ENCODE data around the gene SOX2. TPM values are rescaled to one million over a fixed set of nuclear protein-coding genes. Genes with fewer than 3 reads are reported as not detected.

SOX2 gene
- polyA plus RNA-seq, 2 donors, result 23.6 to 31.6 TPM

GRCh38 chr3:181713280-181713647 is 1.5 kb downstream of the SOX2 start:
- peaks cover 0 to 5% of the 10 kb centered on the region in 2 donors for H3K9me3 ChIP-seq (ENCODE audit: control insufficient read depth in 2 of 2, insufficient read depth in 1 of 2, low read depth in 1 of 2, low read length in 1 of 2)
- H3K4me3 ChIP-seq (ENCODE audit: low read depth in 1 of 2, low read length in 2 of 2), result peak overlapping the region; percentile 81 to 92
- H3K27ac ChIP-seq (ENCODE audit: low read depth in 2 of 2, low read length in 1 of 2), result peak overlapping the region; percentile 87 to 97
- H3K27me3 ChIP-seq (ENCODE audit: control insufficient read depth in 1 of 2, insufficient read depth in 2 of 2, low read length in 2 of 2), result peaks cover 0 to 4% of the 10 kb centered on the region in 2 donors
- no peaks in the 10 kb centered on the region for H3K36me3 ChIP-seq (ENCODE audit: control insufficient read depth in 2 of 2, insufficient read depth in 2 of 2, low read length in 1 of 2)
- H3K4me1 ChIP-seq (ENCODE audit: control insufficient read depth in 2 of 2, insufficient read depth in 2 of 2, low read length in 1 of 2), result no peaks in the 10 kb centered on the region
- 6% methylated on average over 11 of the region's 11 CpGs for WGBS, 2 donors

- WGBS, 2 donors, result 9 to 10% methylated on average over 13 of the region's 13 CpGs
- Histone ChIP-seq H3K27me3 (ENCODE audit: control insufficient read depth in 1 of 2, insufficient read depth in 2 of 2, low read length in 2 of 2) (peaks cover 0 to 4% of the 10 kb centered on the region in 2 donors), H3K27ac (ENCODE audit: low read depth in 2 of 2, low read length in 1 of 2) (peak overlapping the region in 1 of 2 donors; percentile 97), H3K4me3 (ENCODE audit: low read depth in 1 of 2, low read length in 2 of 2) (peak overlapping the region in 1 of 2 donors; percentile 92), H3K4me1 (ENCODE audit: control insufficient read depth in 2 of 2, insufficient read depth in 2 of 2, low read length in 1 of 2) (no peaks in the 10 kb centered on the region), H3K36me3 (ENCODE audit: control insufficient read depth in 2 of 2, insufficient read depth in 2 of 2, low read length in 1 of 2) (no peaks in the 10 kb centered on the region), H3K9me3 (ENCODE audit: control insufficient read depth in 2 of 2, insufficient read depth in 1 of 2, low read depth in 1 of 2, low read length in 1 of 2) (peaks cover 0 to 5% of the 10 kb centered on the region in 2 donors)
Measured at GRCh38 chr3:181713676-181714612, 2.2 kb downstream of the SOX2 start.

- H3K27ac ChIP-seq (ENCODE audit: low read depth in 2 of 2, low read length in 1 of 2), result peak overlapping the region; percentile 66 to 76
Measured at GRCh38 chr3:181715571-181716340, 4.0 kb downstream of the SOX2 start.

GRCh38 chr3:181716966-181717365 is 5.2 kb downstream of the SOX2 start:
- peak overlapping the region in 1 of 2 donors; percentile 81 for H3K27ac ChIP-seq (ENCODE audit: low read depth in 2 of 2, low read length in 1 of 2)
- peaks cover 0 to 8% of the 10 kb centered on the region in 2 donors for H3K9me3 ChIP-seq (ENCODE audit: control insufficient read depth in 2 of 2, insufficient read depth in 1 of 2, low read depth in 1 of 2, low read length in 1 of 2)
- H3K4me1 ChIP-seq (ENCODE audit: control insufficient read depth in 2 of 2, insufficient read depth in 2 of 2, low read length in 1 of 2), result no peaks in the 10 kb centered on the region
- peak overlapping the region in 1 of 2 donors; percentile 92 for H3K4me3 ChIP-seq (ENCODE audit: low read depth in 1 of 2, low read length in 2 of 2)
- WGBS, 2 donors, result 10 to 11% methylated on average over 5 of the region's 5 CpGs
- H3K27me3 ChIP-seq (ENCODE audit: control insufficient read depth in 1 of 2, insufficient read depth in 2 of 2, low read length in 2 of 2), result peaks cover 0 to 4% of the 10 kb centered on the region in 2 donors
- no peaks in the 10 kb centered on the region for H3K36me3 ChIP-seq (ENCODE audit: control insufficient read depth in 2 of 2, insufficient read depth in 2 of 2, low read length in 1 of 2)

More at GRCh38 chr3:181715571-181716340, 4.0 kb downstream of the SOX2 start:
- WGBS, 2 donors, result 7 to 10% methylated on average over 15 of the region's 15 CpGs
- Histone ChIP-seq H3K27me3 (ENCODE audit: control insufficient read depth in 1 of 2, insufficient read depth in 2 of 2, low read length in 2 of 2) (peaks cover 0 to 4% of the 10 kb centered on the region in 2 donors), H3K36me3 (ENCODE audit: control insufficient read depth in 2 of 2, insufficient read depth in 2 of 2, low read length in 1 of 2) (no peaks in the 10 kb centered on the region), H3K9me3 (ENCODE audit: control insufficient read depth in 2 of 2, insufficient read depth in 1 of 2, low read depth in 1 of 2, low read length in 1 of 2) (peaks cover 0 to 8% of the 10 kb centered on the region in 2 donors), H3K4me3 (ENCODE audit: low read depth in 1 of 2, low read length in 2 of 2) (peak overlapping the region; percentile 41 to 92), H3K4me1 (ENCODE audit: control insufficient read depth in 2 of 2, insufficient read depth in 2 of 2, low read length in 1 of 2) (no peaks in the 10 kb centered on the region)

- Histone ChIP-seq H3K27ac (ENCODE audit: low read depth in 2 of 2, low read length in 1 of 2) (peak overlapping the region; percentile 77 to 81), H3K27me3 (ENCODE audit: control insufficient read depth in 1 of 2, insufficient read depth in 2 of 2, low read length in 2 of 2) (peaks cover 0 to 4% of the 10 kb centered on the region in 2 donors), H3K4me3 (ENCODE audit: low read depth in 1 of 2, low read length in 2 of 2) (peak overlapping the region in 1 of 2 donors; percentile 92), H3K4me1 (ENCODE audit: control insufficient read depth in 2 of 2, insufficient read depth in 2 of 2, low read length in 1 of 2) (no peaks in the 10 kb centered on the region), H3K36me3 (ENCODE audit: control insufficient read depth in 2 of 2, insufficient read depth in 2 of 2, low read length in 1 of 2) (no peaks in the 10 kb centered on the region), H3K9me3 (ENCODE audit: control insufficient read depth in 2 of 2, insufficient read depth in 1 of 2, low read depth in 1 of 2, low read length in 1 of 2) (peaks cover 0 to 7% of the 10 kb centered on the region in 2 donors)
- 10 to 21% methylated on average over 6 of the region's 6 CpGs for WGBS, 2 donors
Measured at GRCh38 chr3:181717549-181718171, 5.9 kb downstream of the SOX2 start.

- Histone ChIP-seq H3K36me3 (ENCODE audit: control insufficient read depth in 2 of 2, insufficient read depth in 2 of 2, low read length in 1 of 2) (no peaks in the 10 kb centered on the region), H3K27ac (ENCODE audit: low read depth in 2 of 2, low read length in 1 of 2) (peak overlapping the region in 1 of 2 donors; percentile 20), H3K27me3 (ENCODE audit: control insufficient read depth in 1 of 2, insufficient read depth in 2 of 2, low read length in 2 of 2) (no peaks in the 10 kb centered on the region), H3K4me3 (ENCODE audit: low read depth in 1 of 2, low read length in 2 of 2) (peak overlapping the region in 1 of 2 donors; percentile 92), H3K9me3 (ENCODE audit: control insufficient read depth in 2 of 2, insufficient read depth in 1 of 2, low read depth in 1 of 2, low read length in 1 of 2) (peaks cover 0 to 3% of the 10 kb centered on the region in 2 donors), H3K4me1 (ENCODE audit: control insufficient read depth in 2 of 2, insufficient read depth in 2 of 2, low read length in 1 of 2) (no peaks in the 10 kb centered on the region)
- WGBS, 2 donors, result 17 to 21% methylated on average over 3 of the region's 3 CpGs
Measured at GRCh38 chr3:181718369-181718768, 6.6 kb downstream of the SOX2 start.

- H3K27ac ChIP-seq (ENCODE audit: low read depth in 2 of 2, low read length in 1 of 2), result peak overlapping the region; percentile 79 to 91
- H3K27me3 ChIP-seq (ENCODE audit: control insufficient read depth in 1 of 2, insufficient read depth in 2 of 2, low read length in 2 of 2), result no peaks in the 10 kb centered on the region
- H3K4me1 ChIP-seq (ENCODE audit: control insufficient read depth in 2 of 2, insufficient read depth in 2 of 2, low read length in 1 of 2), result no peaks in the 10 kb centered on the region
- H3K9me3 ChIP-seq (ENCODE audit: control insufficient read depth in 2 of 2, insufficient read depth in 1 of 2, low read depth in 1 of 2, low read length in 1 of 2), result peaks cover 0 to 3% of the 10 kb centered on the region in 2 donors
- WGBS, 2 donors, result 6 to 7% methylated on average over 48 of the region's 48 CpGs
- no peaks in the 10 kb centered on the region for H3K36me3 ChIP-seq (ENCODE audit: control insufficient read depth in 2 of 2, insufficient read depth in 2 of 2, low read length in 1 of 2)
- peak overlapping the region; percentile 34 to 92 for H3K4me3 ChIP-seq (ENCODE audit: low read depth in 1 of 2, low read length in 2 of 2)
Measured at GRCh38 chr3:181718987-181719911, 7.5 kb downstream of the SOX2 start.

GRCh38 chr3:181719991-181720680 is 8.4 kb downstream of the SOX2 start:
- H3K27me3 ChIP-seq (ENCODE audit: control insufficient read depth in 1 of 2, insufficient read depth in 2 of 2, low read length in 2 of 2), result no peaks in the 10 kb centered on the region
- no peaks in the 10 kb centered on the region for H3K36me3 ChIP-seq (ENCODE audit: control insufficient read depth in 2 of 2, insufficient read depth in 2 of 2, low read length in 1 of 2)
- H3K4me3 ChIP-seq (ENCODE audit: low read depth in 1 of 2, low read length in 2 of 2), result peak overlapping the region; percentile 1 to 92
- 7 to 8% methylated on average over 23 of the region's 23 CpGs for WGBS, 2 donors
- H3K27ac ChIP-seq (ENCODE audit: low read depth in 2 of 2, low read length in 1 of 2), result peak overlapping the region; percentile 79 to 91
- peaks cover 0 to 3% of the 10 kb centered on the region in 2 donors for H3K9me3 ChIP-seq (ENCODE audit: control insufficient read depth in 2 of 2, insufficient read depth in 1 of 2, low read depth in 1 of 2, low read length in 1 of 2)
- no peaks in the 10 kb centered on the region for H3K4me1 ChIP-seq (ENCODE audit: control insufficient read depth in 2 of 2, insufficient read depth in 2 of 2, low read length in 1 of 2)

All from esophagus (tissue), 2 donors.